Measurements from ENCODE around the gene TNS1. TPM values are rescaled to one million over a fixed set of nuclear protein-coding genes. Genes with fewer than 3 reads are reported as not detected.

TNS1 gene
- total RNA-seq, 4 donors from 2014 or later = 169 to 316 (median 229) TPM

DNA sequence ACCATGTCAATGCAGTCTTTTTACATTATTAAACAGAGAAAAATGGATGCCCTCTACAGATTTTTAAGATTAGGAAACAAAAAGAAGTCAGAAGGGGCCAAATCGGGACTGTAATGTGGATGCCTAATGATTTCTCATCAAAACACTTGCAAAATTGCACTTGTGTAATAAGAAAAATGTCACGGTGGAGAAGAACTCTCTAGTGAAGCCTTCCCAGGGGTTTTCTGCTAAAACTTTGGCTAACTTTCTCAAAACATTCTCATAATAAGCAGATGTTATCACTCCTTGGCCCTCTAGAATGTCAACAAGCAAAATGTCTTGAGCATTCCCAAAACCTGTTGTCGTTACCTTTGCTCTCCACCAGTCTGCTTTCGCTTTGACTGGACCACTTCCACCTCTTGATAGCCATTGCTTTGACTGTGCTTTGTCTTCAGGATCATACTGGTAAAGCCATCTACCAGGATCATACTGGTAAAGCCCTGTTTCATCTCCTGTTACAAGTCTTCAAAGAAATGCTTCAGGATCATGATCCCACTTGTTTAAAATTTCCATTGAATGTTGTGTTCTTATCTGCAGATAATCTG, 226.8 kb downstream of the TNS1 start:
- intact Hi-C loops (cut with DNase I) = no loop called here
- no peaks in the 10 kb centered on the region for H3K27me3 ChIP-seq
- WGBS, 2 donors = 60 to 76% methylated on average over 4 of the region's 4 CpGs
- no peak for DNase-seq
- no peaks in the 10 kb centered on the region for H3K36me3 ChIP-seq
- no peak overlapping the region for H3K4me3 ChIP-seq (replicated peaks in 1 of 3)
- no peaks in the 10 kb centered on the region for H3K9me3 ChIP-seq
- H3K27ac ChIP-seq = no peak overlapping the region
- no peaks in the 10 kb centered on the region for H3K4me1 ChIP-seq
- TF ChIP-seq, protein P1, sequence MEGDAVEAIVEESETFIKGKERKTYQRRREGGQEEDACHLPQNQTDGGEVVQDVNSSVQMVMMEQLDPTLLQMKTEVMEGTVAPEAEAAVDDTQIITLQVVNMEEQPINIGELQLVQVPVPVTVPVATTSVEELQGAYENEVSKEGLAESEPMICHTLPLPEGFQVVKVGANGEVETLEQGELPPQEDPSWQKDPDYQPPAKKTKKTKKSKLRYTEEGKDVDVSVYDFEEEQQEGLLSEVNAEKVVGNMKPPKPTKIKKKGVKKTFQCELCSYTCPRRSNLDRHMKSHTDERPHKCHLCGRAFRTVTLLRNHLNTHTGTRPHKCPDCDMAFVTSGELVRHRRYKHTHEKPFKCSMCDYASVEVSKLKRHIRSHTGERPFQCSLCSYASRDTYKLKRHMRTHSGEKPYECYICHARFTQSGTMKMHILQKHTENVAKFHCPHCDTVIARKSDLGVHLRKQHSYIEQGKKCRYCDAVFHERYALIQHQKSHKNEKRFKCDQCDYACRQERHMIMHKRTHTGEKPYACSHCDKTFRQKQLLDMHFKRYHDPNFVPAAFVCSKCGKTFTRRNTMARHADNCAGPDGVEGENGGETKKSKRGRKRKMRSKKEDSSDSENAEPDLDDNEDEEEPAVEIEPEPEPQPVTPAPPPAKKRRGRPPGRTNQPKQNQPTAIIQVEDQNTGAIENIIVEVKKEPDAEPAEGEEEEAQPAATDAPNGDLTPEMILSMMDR (IDR thresholded peaks at IDR 0.05) = no peak
- TF ChIP-seq POLR2A (IDR thresholded peaks at IDR 0.05) = no peak

DNA sequence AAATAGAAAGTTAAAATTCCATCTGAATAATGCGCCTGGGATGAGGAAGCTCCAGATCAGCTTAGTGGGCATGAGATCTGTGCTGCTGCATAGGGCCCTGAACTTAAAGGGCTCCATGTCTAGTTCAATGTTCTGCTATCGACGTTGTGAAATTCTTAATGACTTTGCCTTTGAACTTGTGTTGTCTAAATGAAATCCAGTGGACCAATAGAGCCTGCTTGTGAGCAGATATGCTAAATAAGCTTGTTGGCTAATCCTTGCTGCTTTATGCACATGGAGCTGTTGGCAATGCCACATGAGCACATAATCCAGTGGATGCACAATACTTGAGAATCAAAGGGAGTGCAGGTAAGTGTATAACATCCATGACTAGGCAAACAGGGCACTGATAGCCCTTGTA, 228.6 kb downstream of the TNS1 start:
- Histone ChIP-seq H3K9me3 (no peaks in the 10 kb centered on the region), H3K4me3 (replicated peaks in 1 of 3) (no peak overlapping the region), H3K27ac (no peak overlapping the region), H3K36me3 (no peaks in the 10 kb centered on the region), H3K27me3 (no peaks in the 10 kb centered on the region), H3K4me1 (no peaks in the 10 kb centered on the region)
- no peak for DNase-seq
- TF ChIP-seq, protein P1 (IDR thresholded peaks at IDR 0.05) = no peak
- no peak for TF ChIP-seq POLR2A (IDR thresholded peaks at IDR 0.05)
- intact Hi-C loops (cut with DNase I) = no loop called here
- WGBS, 2 donors = 85 to 92% methylated on average over 3 of the region's 3 CpGs

DNA sequence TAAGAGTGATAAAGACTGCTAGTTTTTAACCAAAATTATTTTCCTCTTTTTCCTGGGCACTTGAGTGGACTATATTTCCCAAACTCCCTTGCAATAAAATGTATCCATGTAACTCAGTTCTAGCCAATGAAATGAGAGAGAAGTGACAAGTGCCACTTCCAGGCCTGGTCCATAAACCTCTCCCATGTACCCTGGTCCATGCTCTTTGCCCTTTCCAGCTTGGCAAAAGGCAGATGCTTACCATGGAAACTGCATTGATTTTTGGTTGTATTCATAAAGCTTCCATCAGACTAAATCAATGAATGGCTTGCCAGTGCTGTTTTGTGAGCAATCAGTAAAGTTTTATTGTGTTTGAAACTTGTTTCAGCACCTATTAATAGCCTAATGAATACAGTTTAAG, 229.3 kb downstream of the TNS1 start:
- Histone ChIP-seq H3K36me3 (no peaks in the 10 kb centered on the region), H3K4me1 (no peaks in the 10 kb centered on the region), H3K27ac (no peak overlapping the region), H3K9me3 (no peaks in the 10 kb centered on the region), H3K27me3 (no peaks in the 10 kb centered on the region), H3K4me3 (replicated peaks in 1 of 3) (no peak overlapping the region)
- intact Hi-C loops (cut with DNase I) = no loop called here
- DNase-seq = no peak
- TF ChIP-seq POLR2A (IDR thresholded peaks at IDR 0.05) = no peak
- TF ChIP-seq, protein P1 (IDR thresholded peaks at IDR 0.05) = no peak

DNA sequence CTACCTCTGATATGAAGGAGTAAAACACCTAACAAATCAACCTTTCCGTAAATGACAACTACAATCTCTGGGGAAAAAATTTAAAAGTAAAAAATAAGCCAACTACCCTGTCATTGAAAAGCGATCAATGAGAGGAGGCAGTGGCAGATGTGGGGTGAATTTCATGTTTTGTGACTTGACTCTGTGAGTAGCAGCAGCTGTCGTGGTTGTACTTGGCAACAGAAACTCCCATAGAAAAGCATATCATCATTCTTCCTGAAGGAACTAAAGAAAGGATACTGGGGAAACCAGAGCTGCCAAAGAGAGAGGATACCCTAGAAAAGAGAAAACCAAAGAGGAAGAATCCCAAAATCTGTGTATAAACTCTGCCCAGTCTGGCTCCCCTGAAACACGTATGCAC, 236.4 kb downstream of the TNS1 start:
- intact Hi-C loops (cut with DNase I) = no loop called here
- Histone ChIP-seq H3K9me3 (no peaks in the 10 kb centered on the region), H3K27me3 (no peaks in the 10 kb centered on the region), H3K27ac (no peak overlapping the region), H3K4me3 (replicated peaks in 1 of 3) (no peak overlapping the region), H3K36me3 (no peaks in the 10 kb centered on the region), H3K4me1 (no peaks in the 10 kb centered on the region)
- WGBS, 2 donors = 95 to 99% methylated on average over 4 of the region's 4 CpGs
- TF ChIP-seq, protein P1 (IDR thresholded peaks at IDR 0.05) = no peak
- TF ChIP-seq POLR2A (IDR thresholded peaks at IDR 0.05) = no peak
- DNase-seq = no peak

DNA sequence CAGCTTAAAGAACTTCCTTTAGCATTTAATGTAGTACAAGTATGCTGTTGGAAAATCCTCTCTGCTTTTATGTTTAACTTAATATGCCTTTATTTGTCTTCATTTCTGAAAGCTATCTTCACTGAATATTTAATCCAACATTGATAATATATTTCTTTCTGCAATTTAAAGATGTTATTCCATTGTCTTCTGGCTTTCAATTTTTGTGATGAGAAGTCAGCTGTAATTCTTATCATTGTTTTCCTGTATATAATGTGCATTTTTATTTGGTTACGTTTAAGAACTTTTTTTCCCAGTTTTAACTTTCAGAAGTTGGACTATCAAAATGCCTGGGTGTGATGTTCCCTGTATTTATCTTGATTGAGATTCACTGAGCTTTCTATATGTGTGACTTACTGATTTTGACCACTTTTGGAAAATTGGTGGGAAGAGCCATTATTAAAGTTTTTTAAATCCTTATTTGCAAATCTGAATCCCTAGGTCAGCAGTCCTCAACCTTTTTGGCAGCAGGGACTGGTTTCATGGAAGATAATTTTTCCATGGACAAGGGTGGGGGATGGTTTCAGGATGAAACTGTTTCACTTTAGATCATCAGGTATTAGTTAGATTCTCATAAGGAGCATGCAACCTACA, 241.0 kb downstream of the TNS1 start:
- Histone ChIP-seq H3K9me3 (no peaks in the 10 kb centered on the region), H3K27me3 (no peaks in the 10 kb centered on the region), H3K36me3 (no peaks in the 10 kb centered on the region), H3K4me1 (peaks cover 0 to 2% of the 10 kb centered on the region in 2 donors), H3K4me3 (replicated peaks in 1 of 3) (no peak overlapping the region), H3K27ac (no peak overlapping the region)
- intact Hi-C loops (cut with DNase I) = no loop called here
- 91% methylated on average over 1 of the region's 1 CpG for WGBS, 2 donors
- no peak for TF ChIP-seq POLR2A (IDR thresholded peaks at IDR 0.05)
- TF ChIP-seq, protein P1 (IDR thresholded peaks at IDR 0.05) = no peak
- DNase-seq = no peak

Data from thyroid gland (tissue), 4 donors.